ENCODE results near the gene LACTB. TPM values are rescaled to one million over a fixed set of nuclear protein-coding genes. Genes with fewer than 3 reads are reported as not detected.

The LACTB gene
- total and polyA plus RNA-seq, 5 donors from 2014 or later: 7.5 to 11.8 (median 8.5) TPM

- H3K36me3 Mint-ChIP-seq: peaks cover 19% of the 10 kb centered on the region
- H3K27ac Mint-ChIP-seq: peak overlapping the region; percentile 63 to 88 (median 88)
- H3K27me3 Mint-ChIP-seq: peaks cover 4% of the 10 kb centered on the region
- peak overlapping the region; percentile 87 to 98 (median 96) for H3K4me3 Mint-ChIP-seq
- peak; percentile 77 to 79 for ATAC-seq (ENCODE audit: low read depth in 2 of 2)
- Histone ChIP-seq H3K4me1 (ENCODE audit: control insufficient read depth, insufficient read depth, low read length, poor library complexity, severe bottlenecking) (peaks cover 12% of the 10 kb centered on the region), H3K9me3 (ENCODE audit: control insufficient read depth in 2 of 2, low read length in 2 of 2) (peaks cover 12 to 17% of the 10 kb centered on the region in 2 experiments), H3K27me3 (ENCODE audit: control insufficient read depth, insufficient read depth, low read length) (no peaks in the 10 kb centered on the region), H3K36me3 (ENCODE audit: control insufficient read depth, insufficient read depth, low read length) (peaks cover 8% of the 10 kb centered on the region), H3K27ac (ENCODE audit: insufficient read depth, low read length, poor library complexity, severe bottlenecking) (peak overlapping the region; percentile 78), H3K4me3 (ENCODE audit: low read depth, low read length) (peak overlapping the region; percentile 78)
- peaks cover 1 to 17% (median 4%) of the 10 kb centered on the region in 7 donors for H3K9me3 Mint-ChIP-seq
- DNase-seq: peak; percentile 48 to 84 (median 81)
- peaks cover 0 to 19% (median 10%) of the 10 kb centered on the region in 4 donors for H3K4me1 Mint-ChIP-seq
Measured at GRCh38 chr15:63122002-63122875, 578 bp downstream of the LACTB start.

GRCh38 chr15:63124506-63124905 is 2.8 kb downstream of the LACTB start:
- Histone ChIP-seq H3K4me3 (ENCODE audit: low read depth, low read length) (no peak overlapping the region), H3K27ac (ENCODE audit: insufficient read depth, low read length, poor library complexity, severe bottlenecking) (no peak overlapping the region), H3K9me3 (ENCODE audit: control insufficient read depth in 2 of 2, low read length in 2 of 2) (peaks cover 6 to 10% of the 10 kb centered on the region in 2 experiments), H3K36me3 (ENCODE audit: control insufficient read depth, insufficient read depth, low read length) (peaks cover 10% of the 10 kb centered on the region), H3K4me1 (ENCODE audit: control insufficient read depth, insufficient read depth, low read length, poor library complexity, severe bottlenecking) (peaks cover 12% of the 10 kb centered on the region), H3K27me3 (ENCODE audit: control insufficient read depth, insufficient read depth, low read length) (no peaks in the 10 kb centered on the region)
- Mint-ChIP-seq H3K4me1 (peaks cover 0 to 19% (median 11%) of the 10 kb centered on the region in 4 donors), H3K36me3 (peaks cover 28% of the 10 kb centered on the region), H3K27ac (no peak overlapping the region), H3K27me3 (peaks cover 4% of the 10 kb centered on the region), H3K9me3 (peaks cover 1 to 13% (median 3%) of the 10 kb centered on the region in 7 donors), H3K4me3 (no peak overlapping the region)
- no peak for DNase-seq
- ATAC-seq (ENCODE audit: low read depth in 2 of 2): no peak

- no peaks in the 10 kb centered on the region for H3K27me3 ChIP-seq (ENCODE audit: control insufficient read depth, insufficient read depth, low read length)
- ATAC-seq (ENCODE audit: low read depth in 2 of 2): no peak
- peaks cover 8% of the 10 kb centered on the region for H3K4me1 ChIP-seq (ENCODE audit: control insufficient read depth, insufficient read depth, low read length, poor library complexity, severe bottlenecking)
- H3K36me3 Mint-ChIP-seq: peaks cover 19% of the 10 kb centered on the region
- H3K4me3 ChIP-seq (ENCODE audit: low read depth, low read length): no peak overlapping the region
- no peaks in the 10 kb centered on the region for H3K27me3 Mint-ChIP-seq
- DNase-seq: no peak
- H3K9me3 ChIP-seq (ENCODE audit: control insufficient read depth in 2 of 2, low read length in 2 of 2): no peaks in the 10 kb centered on the region
- H3K27ac Mint-ChIP-seq: no peak overlapping the region
- H3K9me3 Mint-ChIP-seq: peaks cover 0 to 1% (median 0%) of the 10 kb centered on the region in 7 donors
- H3K27ac ChIP-seq (ENCODE audit: insufficient read depth, low read length, poor library complexity, severe bottlenecking): no peak overlapping the region
- no peak overlapping the region for H3K4me3 Mint-ChIP-seq
- peaks cover 0 to 13% (median 10%) of the 10 kb centered on the region in 4 donors for H3K4me1 Mint-ChIP-seq
- H3K36me3 ChIP-seq (ENCODE audit: control insufficient read depth, insufficient read depth, low read length): peaks cover 16% of the 10 kb centered on the region
Measured at GRCh38 chr15:63126726-63127125, 5.1 kb downstream of the LACTB start.

GRCh38 chr15:63133786-63134185 is 12.1 kb downstream of the LACTB start:
- no peaks in the 10 kb centered on the region for H3K4me1 ChIP-seq (ENCODE audit: control insufficient read depth, insufficient read depth, low read length, poor library complexity, severe bottlenecking)
- H3K27ac ChIP-seq (ENCODE audit: insufficient read depth, low read length, poor library complexity, severe bottlenecking): no peak overlapping the region
- Mint-ChIP-seq H3K27ac (peak overlapping the region in 1 of 3 donors; percentile 9), H3K4me3 (no peak overlapping the region), H3K36me3 (peaks cover 15% of the 10 kb centered on the region), H3K4me1 (peaks cover 8 to 15% (median 10%) of the 10 kb centered on the region in 4 donors), H3K9me3 (no peaks in the 10 kb centered on the region), H3K27me3 (no peaks in the 10 kb centered on the region)
- H3K4me3 ChIP-seq (ENCODE audit: low read depth, low read length): no peak overlapping the region
- DNase-seq: no peak
- no peaks in the 10 kb centered on the region for H3K9me3 ChIP-seq (ENCODE audit: control insufficient read depth in 2 of 2, low read length in 2 of 2)
- H3K27me3 ChIP-seq (ENCODE audit: control insufficient read depth, insufficient read depth, low read length): no peaks in the 10 kb centered on the region
- peaks cover 6% of the 10 kb centered on the region for H3K36me3 ChIP-seq (ENCODE audit: control insufficient read depth, insufficient read depth, low read length)
- ATAC-seq (ENCODE audit: low read depth in 2 of 2): no peak

GRCh38 chr15:63134245-63134985 is 12.8 kb downstream of the LACTB start:
- Mint-ChIP-seq H3K4me3 (no peak overlapping the region), H3K27ac (peak overlapping the region in 1 of 3 donors; percentile 69), H3K27me3 (no peaks in the 10 kb centered on the region), H3K36me3 (peaks cover 9% of the 10 kb centered on the region), H3K4me1 (peaks cover 8 to 15% (median 10%) of the 10 kb centered on the region in 4 donors), H3K9me3 (no peaks in the 10 kb centered on the region)
- Histone ChIP-seq H3K4me3 (ENCODE audit: low read depth, low read length) (no peak overlapping the region), H3K4me1 (ENCODE audit: control insufficient read depth, insufficient read depth, low read length, poor library complexity, severe bottlenecking) (no peaks in the 10 kb centered on the region), H3K36me3 (ENCODE audit: control insufficient read depth, insufficient read depth, low read length) (peaks cover 6% of the 10 kb centered on the region), H3K9me3 (ENCODE audit: control insufficient read depth in 2 of 2, low read length in 2 of 2) (no peaks in the 10 kb centered on the region), H3K27ac (ENCODE audit: insufficient read depth, low read length, poor library complexity, severe bottlenecking) (no peak overlapping the region), H3K27me3 (ENCODE audit: control insufficient read depth, insufficient read depth, low read length) (no peaks in the 10 kb centered on the region)
- DNase-seq (no peak), ATAC-seq (ENCODE audit: low read depth in 2 of 2) (no peak)

GRCh38 chr15:63135281-63135680 is 13.6 kb downstream of the LACTB start:
- H3K4me3 ChIP-seq (ENCODE audit: low read depth, low read length): no peak overlapping the region
- Mint-ChIP-seq H3K36me3 (peaks cover 7% of the 10 kb centered on the region), H3K27ac (peak overlapping the region in 2 of 3 donors; percentile 4 to 45), H3K4me3 (no peak overlapping the region), H3K9me3 (no peaks in the 10 kb centered on the region), H3K27me3 (no peaks in the 10 kb centered on the region), H3K4me1 (peaks cover 8 to 15% (median 10%) of the 10 kb centered on the region in 4 donors)
- H3K27me3 ChIP-seq (ENCODE audit: control insufficient read depth, insufficient read depth, low read length): no peaks in the 10 kb centered on the region
- peaks cover 6% of the 10 kb centered on the region for H3K36me3 ChIP-seq (ENCODE audit: control insufficient read depth, insufficient read depth, low read length)
- H3K4me1 ChIP-seq (ENCODE audit: control insufficient read depth, insufficient read depth, low read length, poor library complexity, severe bottlenecking): no peaks in the 10 kb centered on the region
- ATAC-seq (ENCODE audit: low read depth in 2 of 2) (peak in 1 of 2 donors; percentile 20), DNase-seq (no peak)
- peak overlapping the region; percentile 10 for H3K27ac ChIP-seq (ENCODE audit: insufficient read depth, low read length, poor library complexity, severe bottlenecking)
- no peaks in the 10 kb centered on the region for H3K9me3 ChIP-seq (ENCODE audit: control insufficient read depth in 2 of 2, low read length in 2 of 2)

GRCh38 chr15:63135804-63136203 is 14.1 kb downstream of the LACTB start:
- H3K36me3 Mint-ChIP-seq: peaks cover 7% of the 10 kb centered on the region
- no peaks in the 10 kb centered on the region for H3K9me3 Mint-ChIP-seq
- Histone ChIP-seq H3K36me3 (ENCODE audit: control insufficient read depth, insufficient read depth, low read length) (peaks cover 6% of the 10 kb centered on the region), H3K4me3 (ENCODE audit: low read depth, low read length) (peak overlapping the region; percentile 6), H3K27ac (ENCODE audit: insufficient read depth, low read length, poor library complexity, severe bottlenecking) (peak overlapping the region; percentile 38), H3K9me3 (ENCODE audit: control insufficient read depth in 2 of 2, low read length in 2 of 2) (no peaks in the 10 kb centered on the region), H3K27me3 (ENCODE audit: control insufficient read depth, insufficient read depth, low read length) (no peaks in the 10 kb centered on the region), H3K4me1 (ENCODE audit: control insufficient read depth, insufficient read depth, low read length, poor library complexity, severe bottlenecking) (no peaks in the 10 kb centered on the region)
- peaks cover 8 to 15% (median 12%) of the 10 kb centered on the region in 4 donors for H3K4me1 Mint-ChIP-seq
- H3K27me3 Mint-ChIP-seq: no peaks in the 10 kb centered on the region
- H3K27ac Mint-ChIP-seq: peak overlapping the region in 2 of 3 donors; percentile 4 to 45
- peak in 1 of 3 donors; percentile 64 for DNase-seq
- peak; percentile 79 to 84 for ATAC-seq (ENCODE audit: low read depth in 2 of 2)
- H3K4me3 Mint-ChIP-seq: no peak overlapping the region
